IMR-90 (cell line): ENCODE measurements around the gene PRR14L. TPM values are rescaled to one million over a fixed set of nuclear protein-coding genes. Genes with fewer than 3 reads are reported as not detected.
A peak's percentile ranks its signal among the peaks of the same experiment; 100 is the strongest.

Source experiments
- ATAC-seq: fragments of 200-7000 bp; cut with Tn5 transposase; 2 replicates; pipeline ENCODE4 v1.9.1; 2020; ENCODE audit warnings: low read depth, mild to moderate bottlenecking, moderate library complexity
- BruUV-seq: library from RNA; stranded (reverse); fragments of 400-500 nt; replicated peaks from 2 replicates; lab custom pipeline; 2021; lab: Mats Ljungman, UMichigan
- CTCF ChIA-PET: fragments of 300-600 bp; formaldehyde crosslinking; extraction: SDS; loops from one replicate; lab custom pipeline; 2021; ENCODE audit warnings: antibody characterized with exemption; lab: Yijun Ruan, JAX
- POLR2A ChIA-PET: fragments of 300-600 bp; sonication (Branson Sonifier 250); formaldehyde crosslinking; loops from one replicate; lab custom pipeline; 2022; ENCODE audit warnings: antibody characterized with exemption; ENCODE audit not compliant: unreplicated experiment; lab: Charles Lee
- DNase-seq: peaks from one replicate; pipeline ENCODE4 v3.0.0; 2013
- H2AFZ ChIP-seq: replicated peaks from 2 replicates; pipeline ENCODE3; 2013; ENCODE audit warnings: low read length, mild to moderate bottlenecking; ENCODE audit not compliant: poor library complexity
- H2AK5ac ChIP-seq: 2 replicates; pipeline ENCODE4 v1.6.1; 2013; ENCODE audit warnings: low read depth, low read length, inconsistent platforms
- H2AK9ac ChIP-seq: replicated peaks from 2 replicates; pipeline ENCODE3; 2013; ENCODE audit warnings: mild to moderate bottlenecking, low read depth, low read length, moderate library complexity; ENCODE audit not compliant: poor library complexity
- H2BK120ac ChIP-seq: 2 replicates; pipeline ENCODE4 v1.6.1; 2013; ENCODE audit warnings: low read depth, low read length, inconsistent platforms
- H2BK15ac ChIP-seq: 3 replicates; pipeline ENCODE4 v1.6.1; 2013; ENCODE audit warnings: low read depth, low read length, inconsistent platforms
- H2BK20ac ChIP-seq: 2 replicates; pipeline ENCODE4 v1.6.1; 2013; ENCODE audit warnings: low read depth, mild to moderate bottlenecking, inconsistent platforms, low read length, moderate library complexity
- H2BK5ac ChIP-seq: 2 replicates; pipeline ENCODE4 v1.6.1; 2013; ENCODE audit warnings: mild to moderate bottlenecking, low read depth, low read length, inconsistent platforms; ENCODE audit not compliant: poor library complexity, severe bottlenecking
- H3K14ac ChIP-seq: replicated peaks from 2 replicates; pipeline ENCODE4 v1.6.1; 2013; ENCODE audit warnings: low read depth, low read length, inconsistent platforms
- H3K18ac ChIP-seq: 2 replicates; pipeline ENCODE4 v1.6.1; 2013; ENCODE audit warnings: low read depth, low read length, control low read depth
- H3K23ac ChIP-seq: 2 replicates; pipeline ENCODE4 v1.6.1; 2013; ENCODE audit warnings: low read depth, low read length, inconsistent platforms
- H3K27ac ChIP-seq: 2 replicates; pipeline ENCODE4 v1.5.1; 2013; ENCODE audit warnings: mild to moderate bottlenecking, control low read depth, low read length; ENCODE audit not compliant: insufficient read depth
- H3K27me3 ChIP-seq: 2 replicates; pipeline ENCODE4 v1.6.1; 2013; ENCODE audit warnings: low read length; ENCODE audit not compliant: control insufficient read depth, insufficient read depth
- H3K36me3 ChIP-seq: 2 replicates; pipeline ENCODE4 v1.6.1; 2013; ENCODE audit warnings: low read length, mixed read lengths; ENCODE audit not compliant: control insufficient read depth, insufficient read depth
- H3K4ac ChIP-seq: 2 replicates; pipeline ENCODE4 v1.6.1; 2013; ENCODE audit warnings: low read depth, low read length, inconsistent platforms
- H3K4me1 ChIP-seq: 2 replicates; pipeline ENCODE4 v1.6.1; 2013; ENCODE audit warnings: low read length, mixed read lengths; ENCODE audit not compliant: control insufficient read depth, insufficient read depth
- H3K4me2 ChIP-seq: 2 replicates; pipeline ENCODE4 v1.6.1; 2013; ENCODE audit warnings: low read depth, mild to moderate bottlenecking, control low read depth, low read length, moderate library complexity
- H3K4me3 ChIP-seq: 2 replicates; pipeline ENCODE4 v1.5.1; 2013; ENCODE audit warnings: low read depth, mild to moderate bottlenecking, control low read depth, low read length, moderate library complexity; ENCODE audit not compliant: insufficient read depth
- H3K56ac ChIP-seq: 2 replicates; pipeline ENCODE4 v1.6.1; 2013; ENCODE audit warnings: low read length, inconsistent platforms; ENCODE audit not compliant: insufficient read depth; ENCODE audit errors: extremely low read depth
- H3K79me1 ChIP-seq, 2 experiments: 2 replicates each; pipeline ENCODE4 v1.6.1; 2013; ENCODE audit warnings: low read length in 2 of 2, inconsistent platforms in 1 of 2, low read depth in 1 of 2
- H3K9ac ChIP-seq: 2 replicates; pipeline ENCODE4 v1.6.1; 2013; ENCODE audit warnings: low read depth, low read length, control low read depth
- H3K9me1 ChIP-seq: 2 replicates; pipeline ENCODE4 v1.6.1; 2013; ENCODE audit warnings: low read length, inconsistent platforms; ENCODE audit not compliant: insufficient read depth
- H3K9me3 ChIP-seq: 2 replicates; pipeline ENCODE4 v1.6.1; 2013; ENCODE audit warnings: low read length; ENCODE audit not compliant: control insufficient read depth, insufficient read depth
- H4K20me1 ChIP-seq: 2 replicates; pipeline ENCODE4 v1.6.1; 2013; ENCODE audit warnings: low read length, inconsistent platforms; ENCODE audit not compliant: insufficient read depth
- H4K5ac ChIP-seq: 2 replicates; pipeline ENCODE4 v1.6.1; 2013; ENCODE audit warnings: mild to moderate bottlenecking, low read depth, low read length, control low read depth
- H4K8ac ChIP-seq, 2 experiments: 2 replicates each; pipeline ENCODE4 v1.6.1; 2013; ENCODE audit warnings: low read depth in 2 of 2, low read length in 2 of 2, control low read depth in 1 of 2, inconsistent platforms in 1 of 2
- H4K91ac ChIP-seq: 2 replicates; pipeline ENCODE4 v1.6.1; 2013; ENCODE audit warnings: low read depth, low read length, inconsistent platforms; ENCODE audit not compliant: insufficient read depth
- CHD1 ChIP-seq: IDR thresholded peaks from 2 replicates; pipeline ENCODE4 v1.6.1; 2012; ENCODE audit warnings: low read depth, low read length, improper control_type of control experiment
- MAZ ChIP-seq: IDR thresholded peaks from 2 replicates; pipeline ENCODE4 v1.6.1; 2012; ENCODE audit warnings: low read depth, mild to moderate bottlenecking, low read length, improper control_type of control experiment, moderate library complexity, borderline replicate concordance
- MXI1 ChIP-seq: IDR thresholded peaks from 2 replicates; pipeline ENCODE4 v1.6.1; 2012; ENCODE audit warnings: low read depth, mild to moderate bottlenecking, low read length, moderate library complexity, borderline replicate concordance
- RAD21 ChIP-seq: IDR thresholded peaks from 2 replicates; pipeline ENCODE4 v1.6.1; 2012; ENCODE audit warnings: low read length, improper control_type of control experiment
- RCOR1 ChIP-seq: IDR thresholded peaks from 2 replicates; pipeline ENCODE4 v1.6.1; 2012; ENCODE audit warnings: mild to moderate bottlenecking, low read length, improper control_type of control experiment; ENCODE audit not compliant: insufficient replicate concordance
- RFX5 ChIP-seq: IDR thresholded peaks from 2 replicates; pipeline ENCODE4 v1.8.0; 2012; ENCODE audit warnings: low read depth, mild to moderate bottlenecking, low read length, moderate library complexity
- SMC3 ChIP-seq: fragments of 150-350 bp; IDR thresholded peaks from 2 replicates; pipeline ENCODE4 v1.6.1; 2016; ENCODE audit warnings: low read depth, mild to moderate bottlenecking, antibody characterized with exemption, low read length, moderate library complexity
- WGBS, 2 experiments: methylation state at CpG; one replicate each; pipeline versions ENCODE4 v1.1.5 to v1.1.7; 2013; ENCODE audit warnings: missing lambda C conversion rate in 2 of 2; ENCODE audit not compliant: insufficient read length in 1 of 2; ENCODE audit errors: extremely low coverage in 2 of 2; 5-methylcytosine and 5-hydroxymethylcytosine counted together
- dilution Hi-C: fragments of 300-500 bp; cut with HindIII; formaldehyde crosslinking; loops from one replicate; pipeline ENCODE4 v1.14.3; 2018; ENCODE audit warnings: low sequenced_read_pairs; ENCODE audit not compliant: unreplicated experiment
- in situ Hi-C: fragments of 300-500 bp; cut with MboI; formaldehyde crosslinking; loops from 3 replicates; pipeline ENCODE4 v1.14.3; 2019; ENCODE audit warnings: low sequenced_read_pairs, inconsistent platforms, mixed read lengths
- intact Hi-C: fragments of 100-400 bp; cut with micrococcal nuclease; formaldehyde crosslinking; loops from 2 replicates; pipeline ENCODE4 v1.10.0; 2022
- polyA plus RNA-seq, 3 experiments: library from polyadenylated mRNA; depleted of rRNA; stranded (reverse); fragments of >200 nt; gene quantifications; 2 replicates each; pipeline ENCODE4 v1.2.3, GENCODE V29; 2012; ENCODE audit warnings: low replicate concordance in 1 of 3
- total RNA-seq: library from RNA; depleted of rRNA; stranded (reverse); fragments of >200 nt; gene quantifications from 2 replicates; pipeline ENCODE4 v1.2.3, GENCODE V29; 2012

PRR14L gene
- total and polyA plus RNA-seq, 2 of the 4 experiments (the other 2 are of a cell fraction), result 9.0 to 19.7 TPM

DNA sequence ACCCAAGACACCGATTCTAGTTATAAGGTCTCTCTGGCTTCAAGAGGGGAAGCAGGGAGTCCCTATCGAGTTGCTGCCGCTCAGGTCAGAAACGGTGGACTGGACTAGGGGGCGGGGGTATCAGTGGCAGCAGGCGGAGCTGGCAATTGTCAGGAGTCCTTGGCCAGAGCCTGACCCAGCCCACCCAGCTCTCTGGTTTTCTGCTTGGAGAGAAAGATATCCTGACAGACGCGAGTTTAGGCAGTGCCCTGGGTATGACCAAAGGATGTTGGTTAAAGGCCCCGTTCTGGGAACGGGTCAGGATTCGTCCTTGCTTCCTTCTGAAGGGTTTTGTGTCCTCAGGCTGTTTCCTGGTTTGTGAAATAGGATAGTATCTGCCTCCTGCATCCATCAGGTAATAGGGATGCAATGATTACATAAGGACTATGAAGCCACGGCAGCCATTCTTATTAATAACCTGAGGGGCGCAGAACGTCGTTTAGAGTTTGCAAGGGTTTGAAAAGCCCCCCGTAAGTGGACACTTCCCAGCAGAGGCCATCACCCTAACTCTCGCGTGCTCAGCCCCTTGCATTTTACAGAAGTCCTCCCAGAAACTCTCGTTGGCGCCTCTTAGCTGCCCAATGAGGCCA, 3.2 kb upstream of the PRR14L start:
- Histone ChIP-seq H3K9ac (peak overlapping the region; percentile 78), H3K27me3 (no peaks in the 10 kb centered on the region), H3K36me3 (0 out of 2 replicates have a peak, but pooled peaks cover 1% of the 10 kb centered on the region), H3K9me3 (no peaks in the 10 kb centered on the region), H2BK120ac (peak overlapping the region; percentile 53), H4K91ac (peak overlapping the region; percentile 88), H3K23ac (peak overlapping the region; percentile 97), H2AFZ (peak overlapping the region; percentile 95), H2BK20ac (0 out of 2 replicates have a peak overlapping the region, but pooled peaks have one; percentile 2), H4K8ac (peak overlapping the region; percentile 45 to 99), H4K20me1 (no peaks in the 10 kb centered on the region), H2AK9ac (peak overlapping the region; percentile 68), H3K14ac (peak overlapping the region; percentile 100), H3K4ac (peak overlapping the region; percentile 98), H3K27ac (peak overlapping the region; percentile 81), H3K18ac (peak overlapping the region; percentile 89), H3K9me1 (peaks cover 9% of the 10 kb centered on the region), H4K5ac (peak overlapping the region; percentile 99), H3K4me2 (peak overlapping the region; percentile 96), H2BK15ac (no peak overlapping the region; the same call in 2 of the 3 replicates), H3K79me1 (peaks cover 25 to 47% of the 10 kb centered on the region in 2 experiments), H3K4me3 (peak overlapping the region; percentile 48), H2BK5ac (peak overlapping the region; percentile 80), H3K56ac (peak overlapping the region; percentile 92), H2AK5ac (peak overlapping the region; percentile 84), H3K4me1 (peaks cover 10% of the 10 kb centered on the region)
- in situ Hi-C loops, result loop anchor here (10.0 kb wide), 1 partner anchor 192 kb away; the partner anchor contains the start of gene YWHAH
- TF ChIP-seq MXI1 (no peak), RCOR1 (no peak), MAZ (no peak), RFX5 (no peak), RAD21 (no peak), SMC3 (no peak), CHD1 (no peak)
- POLR2A ChIA-PET, result no interaction called here
- dilution Hi-C loops, result no loop called here
- peak; percentile 10 for ATAC-seq
- no TSS peak for BruUV-seq
- intact Hi-C loops, result loop anchor here (5.0 kb wide), 3 partner anchors 91 to 199 kb away; partner anchors contain the start of gene PISD
- CTCF ChIA-PET, result no interaction called here
- WGBS, 2 experiments, result 10% methylated on average over 6 of the region's 20 CpGs; no CpG with 5 or more reads in 1 of the 2 experiments
- DNase-seq, result no peak
